Psoas muscle (tissue), 8 donors: ENCODE data around the gene GATA5. TPM values are rescaled to one million over a fixed set of nuclear protein-coding genes. Genes with fewer than 3 reads are reported as not detected.

ENCODE experiments used
- ATAC-seq, 4 donors: fragments of 200-7000 bp; cut with Tn5 transposase; one replicate each; pipeline ENCODE4 v1.9.1; 2020; ENCODE audit warnings: moderate library complexity in 3 of 4, mild to moderate bottlenecking in 2 of 4
- DNase-seq, 2 donors: peaks; one replicate each; pipeline ENCODE4 v3.0.0-alpha.2; 2020
- H3K27ac ChIP-seq: fragments of 200-600 bp; one replicate; pipeline ENCODE4 v1.8.0; 2022
- H3K27me3 ChIP-seq, 3 donors: fragments of 200-600 bp in 1 of 3; one replicate each; pipeline versions ENCODE4 v1.6.1 to v1.8.0; 2013 to 2022; ENCODE audit warnings: low read length in 2 of 3, mild to moderate bottlenecking in 2 of 3, moderate library complexity in 1 of 3; ENCODE audit not compliant: insufficient read depth in 3 of 3
- H3K36me3 ChIP-seq, 2 donors: fragments of 200-600 bp in 1 of 2; one replicate each; pipeline versions ENCODE4 v1.6.1 to v1.8.0; 2013 to 2022; ENCODE audit warnings: low read depth in 1 of 2, mild to moderate bottlenecking in 1 of 2, moderate library complexity in 1 of 2; ENCODE audit not compliant: insufficient read depth in 1 of 2
- H3K4me1 ChIP-seq: fragments of 200-600 bp; one replicate; pipeline ENCODE4 v1.8.0; 2022
- H3K4me3 ChIP-seq: fragments of 200-600 bp; one replicate; pipeline ENCODE4 v1.8.0; 2022; ENCODE audit warnings: mild to moderate bottlenecking
- H3K9me3 ChIP-seq: fragments of 200-600 bp; one replicate; pipeline ENCODE4 v1.8.0; 2022
- WGBS, 3 donors: extraction: QIAGEN DNeasy Blood & Tissue Kit; methylation state at CpG; one replicate each; pipeline versions ENCODE4 v1.1.6 to v1.1.7; 2013; 5-methylcytosine and 5-hydroxymethylcytosine counted together
- intact Hi-C, 2 donors: fragments of 100-400 bp; cut with DNase I; formaldehyde crosslinking; loops; one replicate each; pipeline versions ENCODE4 v1.11.0 to v1.14.2; 2022
- polyA plus RNA-seq, 3 donors: library from polyadenylated mRNA; stranded (reverse); fragments of 200-250 nt; gene quantifications; one replicate each; pipeline ENCODE4 v1.2.3, GENCODE V29; 2013
- total RNA-seq, 4 donors: library from RNA; stranded (reverse); fragmentation: NEBNext Ultra II Directional in 2 of 4; extraction: Animal tissue kit (Norgen Biotek cat#: 25700) in 2 of 4; gene quantifications; one replicate each; pipeline versions ENCODE4 v1.2.1 to v1.2.4, GENCODE V29; 2021 to 2023
- TF ChIP-seq, protein P1 (sequence below): fragments of 200-600 bp; IDR thresholded peaks from one replicate; pipeline ENCODE4 v1.8.0; 2022; ENCODE audit warnings: antibody characterized with exemption
- donor health status: healthy with polysubstance abuse.
- donor health status: DM: no; HTN: no; CAD: no; lungs with moderate emphysema.
- donor health status: Bipolar disorder and iron deficiency.
- donor health status: healthy.
- donor health status: DM: yes; HTN: yes; CAD: no.
- donor health status: DM: no; HTN: no; CAD: no.
- donor health status: DM: no; HTN: no; CAD: no.
- donor health status: DM: yes; HTN: yes; CAD: no.

The GATA5 gene
- total and polyA plus RNA-seq, 7 donors, result 0.01 to 0.14 (median 0.08) TPM; not detected in 3

DNA sequence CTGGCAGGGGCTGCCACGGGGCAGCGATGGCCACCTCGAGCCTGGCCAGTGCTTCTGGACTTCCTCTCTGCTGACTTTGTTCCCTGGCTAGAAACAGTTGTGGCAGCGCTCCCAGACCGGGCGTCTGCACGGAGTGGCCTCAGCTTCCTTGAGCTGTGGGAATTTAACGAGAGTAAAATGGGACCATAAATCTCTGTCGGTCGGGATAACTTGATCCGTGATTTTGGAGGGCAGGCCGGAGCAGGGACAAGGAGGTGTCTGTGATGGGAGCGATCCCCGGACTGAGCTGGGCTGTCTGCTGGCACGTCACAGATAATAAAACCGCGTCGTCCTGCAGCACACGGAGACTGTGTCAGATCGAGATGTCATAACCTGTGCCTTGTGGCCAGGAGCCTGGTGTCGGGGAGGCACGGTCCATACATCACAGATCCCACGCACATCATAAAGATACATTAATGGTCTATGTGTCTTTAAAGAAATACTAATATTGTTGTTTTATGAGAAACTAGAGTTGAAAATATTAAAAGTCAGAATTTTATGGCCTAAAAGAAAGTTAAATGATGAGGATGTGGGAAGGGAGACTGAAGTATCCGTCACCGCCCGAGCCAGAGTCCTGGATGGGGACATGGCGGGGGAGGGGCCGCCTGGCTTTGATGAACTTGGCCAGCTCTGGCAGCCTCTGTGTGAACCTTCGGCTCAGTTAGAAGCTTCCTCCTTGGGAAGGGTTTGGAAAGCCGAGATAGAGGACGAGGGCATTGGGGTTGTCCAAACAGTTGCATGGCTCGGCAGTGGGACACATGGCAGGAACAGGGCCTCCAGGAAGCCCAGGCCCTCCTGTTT is 41.9 kb downstream of the GATA5 start:
- peaks cover 0 to 9% (median 1%) of the 10 kb centered on the region in 3 donors for H3K27me3 ChIP-seq
- peak; percentile 43 to 81 (median 70) for ATAC-seq
- no peaks in the 10 kb centered on the region for H3K9me3 ChIP-seq
- H3K4me3 ChIP-seq, result no peak overlapping the region
- no peaks in the 10 kb centered on the region for H3K36me3 ChIP-seq
- intact Hi-C loops, result no loop called here
- peaks cover 14% of the 10 kb centered on the region for H3K4me1 ChIP-seq
- H3K27ac ChIP-seq, result no peak overlapping the region
- 11 to 23% (median 14%) methylated on average over 32 of the region's 32 CpGs for WGBS, 3 donors
- no peak for DNase-seq
- TF ChIP-seq, protein P1, sequence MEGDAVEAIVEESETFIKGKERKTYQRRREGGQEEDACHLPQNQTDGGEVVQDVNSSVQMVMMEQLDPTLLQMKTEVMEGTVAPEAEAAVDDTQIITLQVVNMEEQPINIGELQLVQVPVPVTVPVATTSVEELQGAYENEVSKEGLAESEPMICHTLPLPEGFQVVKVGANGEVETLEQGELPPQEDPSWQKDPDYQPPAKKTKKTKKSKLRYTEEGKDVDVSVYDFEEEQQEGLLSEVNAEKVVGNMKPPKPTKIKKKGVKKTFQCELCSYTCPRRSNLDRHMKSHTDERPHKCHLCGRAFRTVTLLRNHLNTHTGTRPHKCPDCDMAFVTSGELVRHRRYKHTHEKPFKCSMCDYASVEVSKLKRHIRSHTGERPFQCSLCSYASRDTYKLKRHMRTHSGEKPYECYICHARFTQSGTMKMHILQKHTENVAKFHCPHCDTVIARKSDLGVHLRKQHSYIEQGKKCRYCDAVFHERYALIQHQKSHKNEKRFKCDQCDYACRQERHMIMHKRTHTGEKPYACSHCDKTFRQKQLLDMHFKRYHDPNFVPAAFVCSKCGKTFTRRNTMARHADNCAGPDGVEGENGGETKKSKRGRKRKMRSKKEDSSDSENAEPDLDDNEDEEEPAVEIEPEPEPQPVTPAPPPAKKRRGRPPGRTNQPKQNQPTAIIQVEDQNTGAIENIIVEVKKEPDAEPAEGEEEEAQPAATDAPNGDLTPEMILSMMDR, result no peak

- H3K36me3 ChIP-seq, result no peaks in the 10 kb centered on the region
- H3K4me3 ChIP-seq, result no peak overlapping the region
- DNase-seq (no peak), ATAC-seq (no peak)
- H3K27ac ChIP-seq, result no peak overlapping the region
- WGBS, 3 donors, result 78 to 82% (median 79%) methylated on average over 23 of the region's 23 CpGs
- H3K27me3 ChIP-seq, result peaks cover 0 to 4% (median 3%) of the 10 kb centered on the region in 3 donors
- intact Hi-C loops, result no loop called here
- no peaks in the 10 kb centered on the region for H3K9me3 ChIP-seq
- TF ChIP-seq, protein P1, result no peak
- H3K4me1 ChIP-seq, result peaks cover 10% of the 10 kb centered on the region
Measured at GRCh38 chr20:62430866-62431447, 44.8 kb downstream of the GATA5 start.

GRCh38 chr20:62430311-62430853 is 45.4 kb downstream of the GATA5 start:
- Histone ChIP-seq H3K4me3 (no peak overlapping the region), H3K9me3 (no peaks in the 10 kb centered on the region), H3K4me1 (peaks cover 10% of the 10 kb centered on the region), H3K36me3 (no peaks in the 10 kb centered on the region), H3K27ac (no peak overlapping the region), H3K27me3 (peaks cover 0 to 3% (median 2%) of the 10 kb centered on the region in 3 donors)
- 81 to 89% (median 88%) methylated on average over 10 of the region's 10 CpGs for WGBS, 3 donors
- intact Hi-C loops, result no loop called here
- DNase-seq (no peak), ATAC-seq (no peak)
- TF ChIP-seq, protein P1, result no peak

DNA sequence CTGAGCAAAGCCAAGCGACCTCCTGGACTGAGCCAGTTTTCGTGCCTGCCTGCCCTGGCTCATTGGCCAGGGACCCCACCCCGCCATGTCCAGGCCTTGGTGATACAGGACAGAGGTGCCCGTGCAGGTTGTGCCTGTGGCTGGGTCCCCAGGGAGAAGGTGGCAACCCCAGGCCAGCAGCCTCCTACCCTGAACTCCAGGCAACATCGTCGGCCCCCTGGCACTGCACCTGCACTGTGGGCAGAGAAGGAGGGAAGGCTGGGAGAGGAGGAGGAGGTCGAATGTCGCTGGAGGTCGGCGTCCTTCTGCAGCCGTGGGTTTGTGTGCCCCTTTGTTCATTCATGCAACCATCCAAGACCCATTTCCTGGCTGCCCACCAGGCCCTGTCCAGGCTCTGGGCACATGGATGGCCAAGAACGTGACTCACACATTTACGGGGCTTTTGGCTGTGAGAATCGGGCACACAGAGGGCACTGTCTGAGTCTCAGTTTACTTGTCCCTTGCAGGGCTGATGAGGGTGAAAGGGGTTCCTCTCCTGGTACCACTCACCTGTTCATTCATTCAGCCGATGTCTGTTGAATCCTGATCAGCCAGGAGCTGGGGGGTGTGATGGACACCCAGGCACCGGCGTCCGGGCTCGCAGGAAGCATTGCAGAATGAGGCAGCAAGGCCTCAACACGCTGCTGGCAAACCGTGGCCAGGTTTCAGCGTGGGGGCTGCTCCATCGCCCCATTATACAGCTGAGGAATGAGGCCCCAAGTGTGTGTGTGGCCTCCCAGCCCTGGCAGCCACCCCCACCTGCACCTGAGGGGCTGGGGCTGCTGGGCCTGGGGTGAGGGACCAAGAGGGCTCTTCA is 46.1 kb downstream of the GATA5 start:
- Histone ChIP-seq H3K9me3 (no peaks in the 10 kb centered on the region), H3K4me3 (no peak overlapping the region), H3K27me3 (peaks cover 0 to 8% (median 4%) of the 10 kb centered on the region in 3 donors), H3K4me1 (peaks cover 10% of the 10 kb centered on the region), H3K27ac (no peak overlapping the region), H3K36me3 (no peaks in the 10 kb centered on the region)
- ATAC-seq (no peak), DNase-seq (no peak)
- WGBS, 3 donors, result 52 to 72% (median 52%) methylated on average over 23 of the region's 23 CpGs
- intact Hi-C loops, result no loop called here
- TF ChIP-seq, protein P1, result no peak
